Hematopoietic multipotent progenitor cell treated with erythropoietin and hydrocortisone succinate and interleukin-3 and kit ligand, for 6 days (in vitro differentiated cells): ENCODE data around the gene UBE2N.

Experiments
- DNase-seq: peaks from one replicate; pipeline ENCODE4 v3.0.0-alpha.2; 2015

UBE2N gene

DNA sequence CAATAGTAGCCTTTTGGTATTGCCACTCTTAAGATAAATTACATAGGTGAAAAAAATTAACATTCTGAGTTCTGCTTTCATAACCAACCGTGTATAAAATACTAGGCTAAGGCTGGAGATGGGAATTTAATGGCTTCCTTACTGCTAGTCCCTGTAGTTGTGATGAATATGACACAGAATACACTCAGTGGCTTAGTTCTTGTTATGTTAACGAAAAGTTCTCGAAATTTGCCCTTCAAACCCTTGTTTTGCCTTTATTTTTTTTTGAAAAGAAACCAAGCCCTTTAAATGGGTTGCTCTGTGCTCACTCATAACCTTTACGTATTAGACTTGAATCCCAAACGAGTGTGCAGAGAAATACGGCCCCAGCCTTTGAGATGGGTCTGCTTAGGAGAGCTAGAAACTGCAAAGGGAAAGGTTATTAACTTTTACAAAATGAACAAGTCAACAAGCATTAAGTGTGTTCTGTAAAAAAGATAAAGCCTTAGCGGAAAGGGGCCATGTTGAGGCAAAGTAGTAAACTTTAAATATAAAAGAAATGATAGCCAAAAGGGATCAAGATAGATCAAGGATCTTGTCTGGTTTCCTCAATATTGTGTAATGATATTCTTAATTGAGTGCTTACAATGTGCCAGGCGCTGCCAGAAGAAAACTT, 62.3 kb downstream of the UBE2N start:
- DNase-seq: no peak

DNA sequence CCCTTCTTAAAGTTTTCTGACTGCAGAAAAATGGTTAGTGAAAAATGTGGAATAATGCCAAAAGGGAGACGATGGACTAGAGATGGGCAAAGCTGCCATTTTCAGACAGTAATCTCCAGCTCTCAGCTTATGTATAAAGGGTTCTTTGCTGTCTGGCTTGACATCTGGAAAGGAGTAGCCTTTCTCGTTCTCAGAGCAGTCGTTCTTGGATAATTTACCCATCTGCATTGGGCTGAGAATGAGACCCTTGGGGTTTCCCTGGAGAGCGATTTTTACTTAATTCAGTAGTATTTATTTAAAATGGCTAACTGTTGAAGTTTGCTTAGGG, 62.8 kb downstream of the UBE2N start:
- DNase-seq: peak; percentile 63

DNA sequence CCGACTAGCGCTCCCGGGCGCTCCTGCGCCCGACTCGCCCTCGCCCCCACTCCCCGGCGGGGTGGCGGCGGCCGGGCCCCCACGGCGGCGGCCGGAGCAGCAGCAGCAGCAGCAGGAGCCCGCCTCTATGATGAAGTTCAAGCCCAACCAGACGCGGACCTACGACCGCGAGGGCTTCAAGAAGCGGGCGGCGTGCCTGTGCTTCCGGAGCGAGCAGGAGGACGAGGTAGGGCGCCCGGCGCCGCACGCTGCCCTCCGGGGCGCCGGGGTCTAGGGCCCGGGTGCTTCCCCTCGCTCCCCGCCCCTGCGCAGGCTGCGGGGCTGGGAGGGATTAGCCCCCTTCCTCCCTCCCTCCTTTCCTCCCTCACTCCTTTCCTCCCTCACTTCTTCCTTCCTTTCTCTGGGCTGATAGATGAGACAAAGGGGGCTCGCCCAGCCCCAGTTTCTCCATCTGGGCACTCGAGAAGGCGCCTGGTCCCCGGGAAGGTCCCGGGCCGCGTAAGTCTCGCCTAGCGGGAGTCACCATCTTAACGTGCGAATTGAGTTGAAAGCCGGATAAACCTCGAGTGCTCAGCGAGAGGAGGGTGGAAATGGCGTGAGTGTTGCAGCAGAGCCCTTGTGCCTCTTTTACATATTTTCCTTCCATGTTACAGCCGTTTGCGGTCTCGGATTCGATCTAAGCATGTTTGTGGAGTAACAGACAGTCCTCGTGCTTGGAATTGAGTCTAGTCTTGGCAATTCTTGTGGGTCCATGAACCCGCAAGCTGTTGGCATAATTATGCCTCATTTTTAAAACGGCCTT, 63.4 kb downstream of the UBE2N start:
- peak; percentile 74 for DNase-seq

DNA sequence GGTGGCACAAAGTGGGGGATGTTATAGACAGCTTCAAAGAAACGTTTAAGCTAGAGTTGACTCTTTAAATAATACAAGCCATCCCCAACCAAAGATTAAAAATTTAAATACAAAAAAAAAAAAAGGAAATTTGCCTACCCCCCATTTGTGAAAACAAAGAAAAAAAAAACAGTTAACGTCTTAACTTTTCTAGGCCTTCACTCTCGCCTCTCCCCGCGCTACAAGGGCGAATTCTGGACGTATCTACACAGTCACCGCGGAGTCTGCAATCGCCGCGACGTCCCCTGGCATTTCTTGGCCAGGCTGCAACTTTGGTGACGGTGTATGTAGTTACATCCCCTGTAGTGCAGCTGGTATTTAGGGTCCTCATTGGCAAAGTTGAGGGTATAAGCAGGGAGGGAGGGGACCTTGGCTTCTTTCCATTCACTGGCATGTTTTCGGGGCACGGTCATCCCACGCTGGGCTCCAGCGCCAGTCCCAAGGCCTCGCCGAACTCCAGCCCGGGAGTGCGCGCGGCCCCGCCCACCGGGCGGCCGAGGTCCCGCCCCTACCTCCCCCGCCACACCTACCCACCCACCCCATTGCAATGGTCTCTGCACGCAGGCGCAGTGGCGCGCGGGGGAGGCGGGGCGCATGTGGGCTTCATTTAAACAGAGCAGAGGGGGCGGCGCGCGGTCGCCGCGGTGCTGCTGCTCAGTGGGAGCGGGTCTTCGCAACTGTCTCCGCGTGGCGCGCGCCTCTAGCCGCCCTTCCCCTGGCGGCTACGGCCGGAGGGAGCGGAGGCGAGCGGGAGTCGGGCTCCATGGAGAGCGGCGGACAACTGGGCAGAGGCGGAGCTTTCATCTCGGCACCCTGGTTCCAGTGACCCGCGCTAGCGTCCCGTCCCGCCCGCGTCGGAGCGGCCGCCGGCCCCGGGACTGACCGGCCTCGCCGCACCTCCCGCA, 64.2 kb downstream of the UBE2N start, which contains the start of gene NUDT4:
Gene NUDT4, plus strand, starts transcription at position 674 of the 944 bp plus-strand sequence. CDS start 398 bp downstream, outside the sequence.
- DNase-seq: peak; percentile 96

DNA sequence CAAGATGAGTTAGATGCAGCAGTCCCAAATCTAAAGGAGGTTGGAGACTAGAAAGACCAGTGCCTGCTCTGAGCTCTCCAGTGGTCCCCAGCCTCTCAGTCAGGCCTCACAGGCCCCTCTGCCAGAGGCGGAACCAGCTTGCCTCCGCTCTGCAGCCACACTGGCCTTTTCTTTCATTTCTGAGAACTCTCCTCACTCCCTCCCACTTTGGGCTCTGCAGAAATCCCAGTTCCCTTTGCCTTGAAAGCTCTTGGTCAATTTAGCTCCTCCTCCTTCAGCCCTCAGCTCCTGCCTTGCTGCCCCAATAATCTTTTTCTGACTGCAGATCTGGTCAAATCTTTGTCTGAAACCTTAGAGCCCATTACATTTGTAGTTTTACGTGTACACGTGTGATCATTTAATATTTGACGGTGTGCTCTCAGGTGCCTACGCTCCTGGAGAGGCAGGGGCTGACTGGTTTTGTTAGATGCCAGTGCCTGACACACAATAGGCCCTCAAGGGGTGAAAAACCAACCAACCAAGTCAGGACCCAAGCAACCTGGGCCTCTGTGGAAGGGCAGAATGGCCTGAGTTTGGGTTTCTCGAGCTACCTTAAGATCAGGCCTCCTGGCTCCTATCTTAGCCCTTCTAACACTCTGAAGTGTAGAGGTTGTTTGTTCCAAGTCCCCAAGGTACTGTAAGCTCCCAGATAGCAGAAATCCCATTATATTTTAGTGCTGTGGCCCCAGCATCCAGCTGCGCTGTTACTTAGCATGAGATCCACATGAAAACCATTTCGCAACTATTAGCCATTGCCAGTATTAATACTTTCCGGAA, 65.1 kb downstream of the UBE2N start:
- DNase-seq: peak; percentile 54

DNA sequence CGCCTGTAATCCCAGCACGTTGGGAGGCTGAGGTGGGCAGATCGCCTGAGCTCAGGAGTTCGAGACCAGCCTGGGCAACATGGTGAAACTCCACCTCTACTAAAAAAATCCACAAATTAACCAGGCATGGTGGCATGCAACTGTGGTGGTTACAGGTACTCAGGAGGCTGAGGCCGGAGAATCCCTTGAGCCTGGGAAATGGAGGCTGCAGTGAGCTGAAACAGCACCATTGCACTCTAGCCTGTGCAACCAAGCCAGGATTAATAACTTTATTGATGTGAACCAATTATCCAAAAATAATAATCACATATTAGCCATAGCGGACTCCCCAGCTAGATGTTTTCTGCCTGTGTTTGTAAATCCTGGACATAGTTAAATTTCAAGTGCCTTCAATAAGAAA, 65.8 kb downstream of the UBE2N start:
- no peak for DNase-seq

DNA sequence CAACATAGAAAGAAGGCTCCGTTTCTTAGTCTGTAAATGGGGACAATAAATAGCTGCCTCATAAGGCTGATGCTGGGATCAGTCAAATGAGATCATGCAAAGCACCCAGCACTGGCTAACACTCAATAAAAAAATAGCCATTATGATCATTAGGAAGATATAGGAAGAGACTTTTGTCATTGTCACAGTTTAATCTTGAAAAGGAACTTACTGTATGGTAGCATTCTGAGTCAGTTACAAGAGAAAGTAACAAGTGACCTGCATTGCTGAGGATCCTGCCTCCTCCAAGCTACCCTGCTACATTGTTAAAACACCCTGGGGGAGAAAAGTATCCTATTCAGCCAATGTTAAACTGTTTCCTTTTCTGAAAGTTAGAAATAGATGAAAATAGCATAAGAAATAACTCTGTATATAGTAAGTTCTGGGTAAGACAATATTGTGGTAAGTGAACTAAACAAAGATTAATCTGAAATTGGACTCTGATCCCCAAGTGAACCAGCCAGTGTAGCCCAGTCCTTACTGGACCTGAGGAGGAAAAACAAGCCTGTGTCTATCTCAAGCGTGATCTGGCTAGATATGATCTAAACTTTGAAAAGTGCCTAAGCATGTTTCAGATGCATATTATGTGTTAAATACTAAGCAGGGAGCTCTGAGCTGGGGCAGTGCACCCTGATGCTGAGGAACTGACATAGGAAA, 67.6 kb downstream of the UBE2N start:
- DNase-seq: peak; percentile 44

DNA sequence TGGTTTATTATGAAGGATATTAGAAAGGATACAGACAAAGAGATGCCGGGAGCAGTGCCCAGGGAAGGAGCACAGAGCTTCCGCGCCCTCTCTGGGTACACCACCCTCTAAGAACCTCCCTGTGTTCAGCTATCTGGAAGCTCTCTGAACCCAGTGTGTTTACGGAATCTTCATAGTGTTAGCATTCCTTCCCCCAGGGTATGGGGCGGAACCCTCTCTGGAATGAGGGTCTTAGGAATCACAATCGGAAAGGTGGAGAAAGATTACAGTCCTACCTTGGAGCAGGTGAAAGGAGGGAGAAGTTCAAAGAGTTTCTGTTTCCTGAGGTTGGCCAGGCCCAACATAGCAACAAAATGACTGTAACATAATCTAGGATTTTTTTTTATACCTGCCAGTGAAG, 70.8 kb downstream of the UBE2N start:
- DNase-seq: no peak

DNA sequence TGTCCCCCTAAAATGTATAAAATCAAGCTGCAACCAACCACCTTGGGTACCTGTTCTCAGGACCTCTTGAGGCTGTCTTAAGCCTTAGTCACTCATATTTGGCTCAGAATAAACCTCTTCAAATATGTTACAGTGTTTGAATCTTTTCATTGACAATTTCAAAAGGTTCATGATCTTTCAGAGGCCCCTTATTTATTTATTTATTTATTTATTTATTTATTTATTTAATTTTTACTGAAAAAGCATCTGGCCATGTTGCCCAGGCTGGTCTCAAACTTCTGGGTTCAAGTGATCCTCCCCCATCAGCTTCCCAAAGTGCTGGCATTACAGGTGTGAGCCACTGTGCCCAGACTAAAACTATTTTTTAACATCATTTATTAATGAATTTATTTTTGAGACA, 72.2 kb downstream of the UBE2N start:
- no peak for DNase-seq

DNA sequence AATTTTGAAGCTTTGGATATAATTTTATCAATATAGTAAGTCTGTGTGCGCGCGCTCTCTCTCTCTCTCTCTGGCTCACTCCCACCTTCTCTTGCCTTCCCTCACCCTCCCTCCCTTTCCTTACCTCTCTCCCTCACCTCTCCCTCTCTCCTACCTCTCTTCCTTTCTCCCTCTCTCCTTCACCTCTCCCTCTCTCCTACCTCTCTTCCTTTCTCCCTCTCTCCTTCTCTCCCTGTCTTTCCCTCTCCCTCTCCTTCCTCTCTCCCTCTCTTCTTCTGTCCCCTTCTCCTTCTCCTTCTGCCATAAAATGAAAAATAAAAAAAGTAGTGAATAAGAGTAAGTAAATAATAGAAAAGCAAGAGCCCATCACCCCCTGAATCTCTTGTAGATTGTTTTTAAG, 73.0 kb downstream of the UBE2N start:
- no peak for DNase-seq

DNA sequence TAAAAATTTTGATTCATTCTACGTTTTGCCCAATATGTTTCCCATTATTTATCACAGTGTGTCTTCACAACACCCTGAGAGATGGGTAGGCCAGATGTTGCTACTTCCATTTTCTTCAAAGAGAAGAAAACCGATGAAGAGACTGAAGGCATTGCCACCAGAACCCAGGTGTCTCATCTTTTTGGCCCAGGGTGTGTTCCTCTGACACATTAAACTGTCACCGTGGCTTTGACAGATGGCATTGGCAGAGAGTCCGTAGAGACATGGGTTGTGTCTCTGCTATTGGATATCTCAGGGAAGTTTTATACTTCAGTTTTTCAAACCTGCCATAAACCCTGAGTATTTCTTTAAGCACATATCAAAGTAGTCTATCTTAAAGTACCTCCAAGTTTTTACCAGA, 75.3 kb downstream of the UBE2N start:
- no peak for DNase-seq

DNA sequence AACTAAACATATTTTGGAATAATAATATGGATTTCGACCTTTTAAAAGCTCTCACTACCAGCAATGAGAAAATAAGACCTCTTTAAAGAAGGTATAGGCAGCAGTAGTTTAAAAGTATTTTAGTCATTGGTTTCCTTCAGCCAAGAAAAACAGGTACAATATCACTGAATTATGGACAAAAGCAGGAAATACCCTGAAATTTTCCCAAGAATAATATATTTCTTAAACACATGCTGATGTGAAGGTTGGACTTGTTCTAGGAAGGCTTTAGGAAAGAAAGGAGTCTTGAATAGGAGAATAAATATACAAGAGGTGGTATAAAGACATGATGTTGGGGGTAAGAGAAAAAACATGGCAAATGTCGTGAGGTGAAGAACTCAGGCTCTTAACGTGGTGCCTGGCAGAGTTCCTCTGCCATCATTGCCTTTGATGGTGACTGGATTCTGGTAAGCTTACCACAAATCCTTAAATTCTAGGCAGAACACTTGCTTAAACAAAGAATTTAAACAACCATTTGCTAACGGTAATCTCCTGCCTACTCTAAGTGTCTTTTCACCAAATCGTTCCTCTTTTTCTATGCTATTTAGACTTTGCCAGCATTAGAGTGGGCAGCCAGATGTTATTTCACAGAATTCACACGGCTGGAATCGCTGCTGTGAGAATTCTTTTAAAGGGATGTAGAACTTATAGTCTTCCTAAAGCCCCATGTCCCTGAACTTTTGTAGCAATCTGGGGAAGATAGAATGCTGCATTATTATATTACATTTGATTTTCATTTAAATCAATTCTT, 75.9 kb downstream of the UBE2N start:
- DNase-seq: no peak

DNA sequence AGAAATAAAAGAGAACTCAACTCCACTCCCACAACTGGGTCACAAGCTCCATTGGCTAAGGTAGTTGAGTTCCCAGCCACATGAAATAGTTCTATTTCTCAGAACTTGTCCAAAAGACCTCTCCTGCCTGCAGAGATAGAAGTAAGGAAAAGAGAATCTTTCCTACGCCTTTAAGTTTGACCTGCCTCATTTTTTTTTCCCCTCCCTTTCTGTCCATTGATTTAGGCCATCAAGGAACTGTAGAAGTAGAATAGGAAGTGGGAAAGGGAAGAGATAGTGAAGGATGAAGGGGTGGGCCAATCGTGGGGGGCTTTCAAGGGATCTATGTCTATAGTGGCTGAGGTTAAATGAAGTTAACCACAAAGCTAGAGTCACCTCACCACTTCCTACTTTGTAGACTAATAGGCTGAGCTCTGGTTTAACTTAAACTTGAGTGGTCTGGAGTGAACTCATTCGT, 77.9 kb downstream of the UBE2N start:
- DNase-seq: peak; percentile 70

DNA sequence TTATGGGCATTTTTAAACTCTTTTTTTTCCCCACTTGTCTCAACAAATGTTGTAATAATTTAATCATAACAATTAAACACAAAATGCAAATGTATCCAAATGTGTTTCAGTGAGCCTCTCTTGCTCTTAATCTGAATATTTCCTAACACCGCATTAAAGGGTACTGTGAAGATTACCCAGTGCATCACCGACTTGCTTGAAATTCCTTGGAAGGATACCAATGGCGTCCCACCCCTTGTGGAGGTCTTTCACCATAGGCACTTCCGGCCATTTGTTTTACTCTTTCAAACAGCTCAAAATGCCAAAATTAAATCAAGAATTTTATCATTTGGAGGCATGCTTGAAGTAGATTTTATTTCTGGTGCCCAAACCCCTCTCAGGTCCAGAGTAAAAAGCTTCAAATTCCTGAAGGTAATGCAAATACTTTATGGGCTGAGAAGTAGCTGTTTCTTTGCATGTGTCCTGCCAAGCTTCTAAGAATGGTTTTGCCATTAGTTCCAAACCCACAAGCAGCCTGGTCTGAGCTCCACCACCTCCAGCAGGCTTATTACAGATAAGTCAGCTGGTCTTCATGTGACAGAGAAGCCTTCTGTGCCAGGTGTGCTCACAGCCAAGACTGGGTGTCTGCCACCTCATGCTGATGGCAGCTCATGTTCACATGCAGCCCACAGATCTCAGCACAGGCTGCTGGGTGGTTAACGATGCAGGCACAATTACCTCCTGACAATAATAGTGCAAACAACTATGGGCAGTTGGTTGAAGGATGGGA, 80.4 kb downstream of the UBE2N start:
- DNase-seq: peak; percentile 72

DNA sequence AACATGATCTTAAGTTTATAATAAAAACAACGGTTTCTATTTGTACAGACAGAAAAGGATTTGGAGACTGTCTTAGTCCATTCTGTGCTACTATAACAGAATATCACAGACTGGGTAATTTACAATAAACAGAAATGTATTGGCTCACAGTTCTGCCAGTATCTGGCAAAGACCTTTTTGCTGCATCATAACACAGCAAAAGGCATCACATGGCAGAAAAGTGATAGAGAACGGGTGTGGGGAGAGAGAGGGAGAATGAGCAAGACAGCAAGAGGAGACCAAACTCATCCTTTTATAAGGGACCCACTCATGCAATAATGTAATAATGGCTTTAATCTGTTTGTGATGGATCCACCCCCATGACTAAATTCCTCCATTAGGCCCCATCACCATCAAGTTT, 81.1 kb downstream of the UBE2N start:
- peak; percentile 47 for DNase-seq

DNA sequence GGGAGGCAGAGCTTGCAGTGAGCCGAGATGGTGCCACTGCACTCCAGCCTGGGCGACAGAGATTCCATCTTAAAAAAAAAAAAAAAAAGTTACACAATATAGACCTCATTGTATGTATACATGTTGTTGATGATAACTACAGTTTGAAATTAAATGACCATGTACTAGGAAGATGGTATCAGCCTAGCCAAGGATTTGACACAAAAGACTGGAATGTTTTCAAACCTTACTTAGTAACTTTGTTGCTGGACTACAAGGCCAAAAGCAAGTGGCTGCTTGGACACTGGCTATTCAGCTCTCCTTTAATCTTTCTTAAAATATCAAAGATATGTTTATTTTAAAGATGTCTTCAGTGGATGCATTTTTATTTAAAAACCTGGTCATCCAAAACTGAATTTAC, 82.9 kb downstream of the UBE2N start:
- DNase-seq: no peak

DNA sequence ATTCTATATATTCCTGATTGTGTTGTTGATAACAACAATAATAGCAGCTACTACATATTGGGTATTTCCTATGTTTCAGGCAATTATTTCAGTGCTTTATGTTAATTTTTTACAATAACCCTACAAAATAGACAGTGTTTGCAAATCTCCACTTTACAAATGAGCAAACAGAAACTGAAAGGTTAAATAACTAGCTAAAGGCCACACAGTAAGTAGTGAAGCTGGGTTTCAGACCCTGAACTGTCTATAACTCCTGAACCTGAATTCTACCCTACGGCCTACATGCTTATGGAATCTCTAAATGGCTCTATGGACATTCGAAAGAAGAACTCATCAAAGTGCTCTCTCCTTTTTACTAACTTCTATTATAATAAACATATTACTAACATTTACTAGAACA, 83.7 kb downstream of the UBE2N start:
- DNase-seq: no peak

DNA sequence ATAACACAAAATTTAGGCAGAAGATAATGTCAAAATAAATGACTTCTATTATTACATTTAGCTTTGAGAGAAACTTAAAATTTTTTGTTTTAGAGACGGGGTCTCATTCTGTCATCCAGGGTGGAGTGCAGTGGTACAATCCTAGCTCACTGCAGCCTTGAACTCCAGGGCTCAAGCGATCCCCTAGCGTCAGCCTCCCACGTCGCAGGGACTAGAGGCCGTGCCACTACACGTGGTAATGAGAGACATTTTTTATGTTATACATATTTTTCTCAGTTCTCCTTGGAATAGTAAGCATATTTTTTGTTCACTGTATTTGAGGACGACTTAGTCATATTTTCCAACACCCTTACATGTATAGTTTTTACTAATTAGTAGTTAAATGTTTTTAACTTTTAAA, 85.5 kb downstream of the UBE2N start:
- DNase-seq: no peak
